HepG2 (cell line): Measurements from ENCODE around the gene VPS25. TPM values are rescaled to one million over a fixed set of nuclear protein-coding genes. Genes with fewer than 3 reads are reported as not detected.

Experiments used
- AKAP8 ChIP-seq: sonication (generic); formaldehyde crosslinking; IDR thresholded peaks from 2 replicates; pipeline ENCODE4 v1.5.1; 2020; ENCODE audit warnings: mild to moderate bottlenecking, missing genetic modification reagents
- ATF3 ChIP-seq: sonication (generic); formaldehyde crosslinking; IDR thresholded peaks from 2 replicates; pipeline ENCODE4 v1.4.0; 2020; ENCODE audit warnings: missing genetic modification reagents
- NFE2L2 ChIP-seq: fragments of 150-350 bp; IDR thresholded peaks from 2 replicates; pipeline ENCODE4 v1.6.1; 2014; ENCODE audit warnings: low read length
- ONECUT2 ChIP-seq: sonication (generic); formaldehyde crosslinking; IDR thresholded peaks from 2 replicates; pipeline ENCODE4 v1.4.0; 2020; ENCODE audit warnings: missing genetic modification reagents
- RFX1 ChIP-seq: fragments of 450-650 bp; IDR thresholded peaks from 2 replicates; pipeline ENCODE4 v1.6.1; 2017
- SUZ12 ChIP-seq: fragments of 150-350 bp; IDR thresholded peaks from 2 replicates; pipeline ENCODE4 v1.6.1; 2014; ENCODE audit warnings: low read depth, low read length
- ZBTB10 ChIP-seq: sonication (generic); formaldehyde crosslinking; IDR thresholded peaks from 2 replicates; pipeline ENCODE4 v1.4.0; 2020; ENCODE audit warnings: missing genetic modification reagents, borderline replicate concordance
- ZBTB25 ChIP-seq: IDR thresholded peaks from 2 replicates; pipeline ENCODE4 v1.6.1; 2018; ENCODE audit warnings: missing genetic modification reagents
- ZFP36 ChIP-seq: fragments of 150-350 bp; IDR thresholded peaks from 2 replicates; pipeline ENCODE4 v1.6.1; 2018; ENCODE audit warnings: borderline replicate concordance, low read length, low read depth; ENCODE audit not compliant: partially characterized antibody
- ZHX2 ChIP-seq, 2 experiments: sonication (generic) in 1 of 2; formaldehyde crosslinking in 1 of 2; IDR thresholded peaks; 2 replicates each; pipeline versions ENCODE4 v1.6.1 to v1.9.0; 2014 to 2022; ENCODE audit warnings: antibody characterized with exemption in 1 of 2, borderline replicate concordance in 1 of 2, inconsistent platforms in 1 of 2, low read depth in 1 of 2, missing genetic modification reagents in 1 of 2
- ZNF143 ChIP-seq: sonication (generic); formaldehyde crosslinking; IDR thresholded peaks from 2 replicates; pipeline ENCODE4 v1.4.0; 2020; ENCODE audit warnings: missing genetic modification reagents
- ZNF615 ChIP-seq: sonication (generic); formaldehyde crosslinking; IDR thresholded peaks from 2 replicates; pipeline ENCODE4 v1.5.0; 2020; ENCODE audit warnings: mild to moderate bottlenecking, missing genetic modification reagents, borderline replicate concordance
- ZNF740 ChIP-seq: sonication (generic); formaldehyde crosslinking; IDR thresholded peaks from 2 replicates; pipeline ENCODE4 v1.4.0; 2020; ENCODE audit warnings: missing genetic modification reagents
- ZNF772 ChIP-seq: sonication (generic); formaldehyde crosslinking; IDR thresholded peaks from 2 replicates; pipeline ENCODE4 v1.5.0; 2020; ENCODE audit warnings: mild to moderate bottlenecking, missing genetic modification reagents
- ZNF773 ChIP-seq: sonication (generic); formaldehyde crosslinking; IDR thresholded peaks from 2 replicates; pipeline ENCODE4 v1.4.0; 2020; ENCODE audit warnings: missing genetic modification reagents, borderline replicate concordance
- ZNF781 ChIP-seq: sonication (generic); formaldehyde crosslinking; IDR thresholded peaks from 2 replicates; pipeline ENCODE4 v1.5.1; 2020; ENCODE audit warnings: borderline replicate concordance, mild to moderate bottlenecking, missing genetic modification reagents; ENCODE audit errors: not compliant biosample characterization
- ZNF850 ChIP-seq: sonication (generic); formaldehyde crosslinking; conservative IDR thresholded peaks from 2 replicates; pipeline ENCODE4 v1.9.0; 2021; ENCODE audit warnings: mild to moderate bottlenecking, missing genetic modification reagents
- ZSCAN22 ChIP-seq: sonication (generic); formaldehyde crosslinking; IDR thresholded peaks from 2 replicates; pipeline ENCODE4 v1.4.0; 2020; ENCODE audit warnings: mild to moderate bottlenecking, missing genetic modification reagents
- polyA plus RNA-seq, 8 experiments: library from polyadenylated mRNA; depleted of rRNA in 3 of 8; stranded (reverse) in 7 of 8; unstranded in 1 of 8; fragments of >200 nt; fragmentation: Illumina TruSeq in 4 of 8; extraction: Trizol in 4 of 8; gene quantifications; 2 replicates each; pipeline versions ENCODE4 v1.2.1 to v1.2.3, GENCODE V29; 2011 to 2016; ENCODE audit warnings: low read depth in 4 of 8, missing spikeins in 1 of 8, mixed read lengths in 1 of 8; ENCODE audit not compliant: insufficient read depth in 1 of 8
- total RNA-seq, 5 experiments: library from RNA; depleted of rRNA; stranded (reverse); fragments of >200 nt; fragmentation: Illumina TruSeq; extraction: Trizol; gene quantifications; 2 replicates each; pipeline ENCODE4 v1.2.3, GENCODE V29; 2016; ENCODE audit warnings: low read depth in 1 of 5

The VPS25 gene
- total and polyA plus RNA-seq, 2 of the 13 experiments (the other 11 are each of a cell fraction or from before 2014, with no cell fraction given): 161 to 249 TPM

- TF ChIP-seq ZHX2 (IDR thresholded peaks at IDR 0.05; ENCODE audit: low read depth) (peak; percentile 83), ZHX2 (CRISPR knock-in tag; IDR thresholded peaks at IDR 0.05; ENCODE audit: borderline replicate concordance) (peak; percentile 65; the same call in 1 of the 2 replicates), ZNF143 (peak; percentile 69), ZBTB25 (CRISPR knock-in tag) (peak; percentile 97), ONECUT2 (CRISPR knock-in tag) (peak; percentile 33; the same call in 1 of the 2 replicates), ZNF773 (CRISPR knock-in tag) (peak; percentile 61; the same call in 1 of the 2 replicates), ZFP36 (no peak), ZNF615 (CRISPR knock-in tag) (no peak), SUZ12 (no peak), ATF3 (peak; percentile 68; the same call in 1 of the 2 replicates), AKAP8 (CRISPR knock-in tag) (no peak), ZSCAN22 (no peak), ZBTB10 (CRISPR knock-in tag) (peak; percentile 47; the same call in 1 of the 2 replicates), ZNF850 (CRISPR knock-in tag) (no peak), ZNF781 (CRISPR knock-in tag) (peak; percentile 78), RFX1 (no peak), NFE2L2 (peak; percentile 32; the same call in 1 of the 2 replicates), ZNF772 (CRISPR knock-in tag) (peak; percentile 74; the same call in 1 of the 2 replicates), ZNF740 (CRISPR knock-in tag) (peak; percentile 54; the same call in 1 of the 2 replicates)
Observed at GRCh38 chr17:42773290-42774035, at the start of gene VPS25 (continued).
